H1 (cell line): ENCODE measurements around the gene HSPA12A. TPM values are rescaled to one million over a fixed set of nuclear protein-coding genes. Genes with fewer than 3 reads are reported as not detected.

ENCODE experiments used
- CTCF ChIA-PET: fragments of 300-600 bp; sonication (Branson Sonifier 250); formaldehyde crosslinking; loops from one replicate; lab custom pipeline; 2021; ENCODE audit not compliant: partially characterized antibody; lab: Charles Lee
- POLR2A ChIA-PET: fragments of 300-600 bp; sonication (Branson Sonifier 250); formaldehyde crosslinking; loops from one replicate; lab custom pipeline; 2021; ENCODE audit warnings: inconsistent platforms; ENCODE audit not compliant: partially characterized antibody; lab: Charles Lee
- DNase-seq, 2 experiments: peaks; one replicate each; pipeline versions ENCODE4 v3.0.0 to v3.0.0-alpha.2; 2010 to 2022; ENCODE audit warnings: low spot score in 2 of 2, low read depth in 1 of 2, mixed read lengths in 1 of 2
- FAIRE-seq: peaks from 2 replicates; lab custom pipeline; 2011; peaks lifted over from hg19 to GRCh38; lab: Jason Lieb, UNC
- H2AFZ ChIP-seq: 2 replicates; pipeline ENCODE4 v1.8.1; 2012; ENCODE audit warnings: low read length, inconsistent platforms
- H2AK5ac ChIP-seq: 2 replicates; pipeline ENCODE4 v1.6.1; 2013; ENCODE audit warnings: low read depth, low read length
- H2BK120ac ChIP-seq: replicated peaks from 2 replicates; pipeline ENCODE3; 2013; ENCODE audit warnings: low read depth, low read length, inconsistent platforms
- H2BK12ac ChIP-seq: 2 replicates; pipeline ENCODE4 v1.6.1; 2013; ENCODE audit warnings: low read depth, low read length
- H2BK15ac ChIP-seq: 2 replicates; pipeline ENCODE4 v1.6.1; 2013; ENCODE audit warnings: low read length
- H2BK20ac ChIP-seq: 2 replicates; pipeline ENCODE4 v1.6.1; 2013; ENCODE audit warnings: low read length
- H2BK5ac ChIP-seq: 2 replicates; pipeline ENCODE4 v1.6.1; 2013; ENCODE audit warnings: low read depth, low read length
- H3K14ac ChIP-seq: 2 replicates; pipeline ENCODE4 v1.6.1; 2013; ENCODE audit warnings: inconsistent platforms; ENCODE audit not compliant: insufficient read length
- H3K18ac ChIP-seq: 2 replicates; pipeline ENCODE4 v1.6.1; 2013; ENCODE audit warnings: low read length; ENCODE audit errors: extremely low read depth
- H3K23ac ChIP-seq: 2 replicates; pipeline ENCODE4 v1.6.1; 2013; ENCODE audit warnings: inconsistent platforms; ENCODE audit not compliant: insufficient read length
- H3K23me2 ChIP-seq: 2 replicates; pipeline ENCODE4 v1.6.1; 2013; ENCODE audit warnings: low read depth, low read length
- H3K27ac ChIP-seq: 2 replicates; pipeline ENCODE4 v1.6.1; 2011; ENCODE audit warnings: low read depth, low read length, inconsistent platforms
- H3K27me3 ChIP-seq, 4 experiments: replicated peaks in 1 of 4; 1 replicate in 1 of 4; 2 replicates in 3 of 4; pipeline versions ENCODE4 v1.6.1 to v1.8.1; 2011 to 2013; ENCODE audit warnings: low read length in 3 of 4, mild to moderate bottlenecking in 3 of 4, inconsistent platforms in 2 of 4, mixed read lengths in 2 of 4, moderate library complexity in 1 of 4; ENCODE audit not compliant: control insufficient read depth in 3 of 4, insufficient read depth in 3 of 4; ENCODE audit errors: extremely low read depth in 1 of 4
- H3K36me3 ChIP-seq, 4 experiments: 2 replicates each; pipeline versions ENCODE4 v1.6.1 to v1.8.1; 2011 to 2013; ENCODE audit warnings: mild to moderate bottlenecking in 4 of 4, low read length in 3 of 4, moderate library complexity in 2 of 4, control low read depth in 1 of 4, inconsistent platforms in 1 of 4; ENCODE audit not compliant: insufficient read depth in 4 of 4, control insufficient read depth in 2 of 4
- H3K4ac ChIP-seq: replicated peaks from 2 replicates; pipeline ENCODE3; 2013; ENCODE audit warnings: low read length, low read depth, mixed read lengths, inconsistent platforms; ENCODE audit not compliant: insufficient read length
- H3K4me1 ChIP-seq, 4 experiments: replicated peaks in 1 of 4; 1 replicate in 1 of 4; 2 replicates in 3 of 4; pipeline versions ENCODE4 v1.6.1 to v1.8.1; 2011 to 2013; ENCODE audit warnings: low read length in 3 of 4, inconsistent platforms in 2 of 4, mixed read lengths in 1 of 4; ENCODE audit not compliant: insufficient read depth in 4 of 4, control insufficient read depth in 3 of 4
- H3K4me2 ChIP-seq, 2 experiments: 2 replicates each; pipeline versions ENCODE4 v1.6.1 to v1.8.1; 2011 to 2013; ENCODE audit warnings: low read depth in 2 of 2, low read length in 2 of 2, control low read depth in 1 of 2, inconsistent platforms in 1 of 2, mild to moderate bottlenecking in 1 of 2; ENCODE audit not compliant: insufficient read depth in 1 of 2
- H3K4me3 ChIP-seq, 4 experiments: fragments of 200-600, 300-600 bp in 1 of 4; sonication (generic), shearing (Covaris generic), sonication (Bioruptor Twin) in 1 of 4; 2 replicates each; pipeline versions ENCODE4 v1.5.1 to v1.8.1; 2011 to 2016; ENCODE audit warnings: low read length in 4 of 4, low read depth in 3 of 4, control low read depth in 2 of 4, inconsistent platforms in 2 of 4, mild to moderate bottlenecking in 2 of 4, mixed read lengths in 1 of 4, moderate library complexity in 1 of 4; ENCODE audit not compliant: insufficient read depth in 2 of 4; ENCODE audit errors: extremely low read depth in 1 of 4
- H3K56ac ChIP-seq: replicated peaks from 2 replicates; pipeline ENCODE3; 2013; ENCODE audit warnings: low read depth, mild to moderate bottlenecking, mixed read lengths, low read length, inconsistent platforms; ENCODE audit not compliant: insufficient read length
- H3K79me1 ChIP-seq: 2 replicates; pipeline ENCODE4 v1.6.1; 2013; ENCODE audit warnings: low read depth, low read length, control low read depth
- H3K79me2 ChIP-seq, 2 experiments: 2 replicates each; pipeline versions ENCODE4 v1.6.1 to v1.8.1; 2012 to 2013; ENCODE audit warnings: low read length in 2 of 2, mild to moderate bottlenecking in 2 of 2, inconsistent platforms in 1 of 2; ENCODE audit not compliant: insufficient read depth in 2 of 2, control insufficient read depth in 1 of 2
- H3K9ac ChIP-seq, 4 experiments: replicated peaks in 1 of 4; 1 replicate in 1 of 4; 2 replicates in 3 of 4; pipeline versions ENCODE4 v1.6.1 to v1.8.1; 2011 to 2013; ENCODE audit warnings: low read depth in 3 of 4, low read length in 3 of 4, control low read depth in 2 of 4, mild to moderate bottlenecking in 2 of 4, moderate library complexity in 2 of 4, inconsistent platforms in 1 of 4; ENCODE audit errors: extremely low read depth in 1 of 4
- H3K9me3 ChIP-seq, 2 experiments: 2 replicates each; pipeline versions ENCODE4 v1.6.1 to v1.8.1; 2012 to 2013; ENCODE audit warnings: mild to moderate bottlenecking in 2 of 2, moderate library complexity in 2 of 2, control low read depth in 1 of 2, inconsistent platforms in 1 of 2, low read depth in 1 of 2, low read length in 1 of 2, mixed read lengths in 1 of 2; ENCODE audit not compliant: insufficient read depth in 2 of 2
- H4K20me1 ChIP-seq, 2 experiments: replicated peaks in 1 of 2; 2 replicates each; pipeline versions ENCODE3 to v1.8.1; 2011 to 2013; ENCODE audit warnings: inconsistent platforms in 2 of 2, low read length in 2 of 2, mild to moderate bottlenecking in 1 of 2; ENCODE audit not compliant: insufficient read depth in 2 of 2, control insufficient read depth in 1 of 2
- H4K5ac ChIP-seq: 2 replicates; pipeline ENCODE4 v1.6.1; 2013; ENCODE audit warnings: low read length, low read depth, mixed read lengths, inconsistent platforms; ENCODE audit not compliant: insufficient read length
- H4K8ac ChIP-seq: 2 replicates; pipeline ENCODE4 v1.8.0; 2013; ENCODE audit warnings: mild to moderate bottlenecking, moderate library complexity, low read length, inconsistent platforms; ENCODE audit not compliant: insufficient read depth; ENCODE audit errors: extremely low read depth
- H4K91ac ChIP-seq: replicated peaks from 2 replicates; pipeline ENCODE3; 2013; ENCODE audit warnings: low read length, mixed read lengths, inconsistent platforms; ENCODE audit not compliant: insufficient read length
- ASH2L ChIP-seq: fragments of 200-600, 300-600 bp; sonication (generic); IDR thresholded peaks from one replicate; pipeline ENCODE4 v1.7.1; 2017; ENCODE audit warnings: low read length
- CBX8 ChIP-seq: fragments of 300-800, 300-1000 bp; sonication (generic); IDR thresholded peaks from 2 replicates; pipeline ENCODE4 v1.7.1; 2016; ENCODE audit warnings: low read depth, low read length, borderline replicate concordance
- EZH2 ChIP-seq: fragments of 200-600 bp; sonication (generic); IDR thresholded peaks from 2 replicates; pipeline ENCODE4 v1.7.1; 2012; ENCODE audit warnings: low read depth, mild to moderate bottlenecking, moderate library complexity, low read length, inconsistent platforms; ENCODE audit not compliant: severe bottlenecking
- GTF2F1 ChIP-seq: IDR thresholded peaks from 2 replicates; pipeline ENCODE4 v1.6.1; 2012; ENCODE audit warnings: low read depth, low read length, improper control_type of control experiment, borderline replicate concordance
- RNF2 ChIP-seq: fragments of 200-900, 300-1000 bp; sonication (generic); IDR thresholded peaks from 2 replicates; pipeline ENCODE4 v1.7.1; 2016; ENCODE audit warnings: borderline replicate concordance, low read depth, mild to moderate bottlenecking, antibody characterized with exemption, low read length; ENCODE audit not compliant: poor library complexity, severe bottlenecking; ENCODE audit errors: missing control alignments
- SIRT6 ChIP-seq: IDR thresholded peaks from one replicate; pipeline ENCODE4 v1.7.1; 2012; ENCODE audit warnings: low read length, inconsistent platforms
- SRF ChIP-seq: IDR thresholded peaks from 2 replicates; pipeline ENCODE4 v1.6.1; 2011; ENCODE audit warnings: mild to moderate bottlenecking, low read depth, low read length, moderate library complexity
- SUZ12 ChIP-seq: fragments of 200-600 bp; sonication (generic); IDR thresholded peaks from 2 replicates; pipeline ENCODE4 v1.6.1; 2012; ENCODE audit warnings: mild to moderate bottlenecking, inconsistent platforms, low read length, moderate library complexity, mixed read lengths
- WGBS, 2 experiments: shearing (Covaris generic) in 1 of 2; methylation state at CpG; one replicate each; pipeline versions ENCODE4 v1.1.6 to v1.1.7; 2013 to 2015; ENCODE audit warnings: low lambda C conversion rate in 2 of 2, mixed read lengths in 2 of 2, inconsistent platforms in 1 of 2, low coverage in 1 of 2, missing lambda C conversion rate in 1 of 2; ENCODE audit not compliant: insufficient replicate concordance in 2 of 2, insufficient coverage in 1 of 2, insufficient read length in 1 of 2; ENCODE audit errors: extremely low coverage in 1 of 2, missing lambda C conversion rate in 1 of 2; 5-methylcytosine and 5-hydroxymethylcytosine counted together
- polyA plus RNA-seq, 7 experiments: library from polyadenylated mRNA; depleted of rRNA in 3 of 7; stranded (reverse) in 5 of 7; unstranded in 2 of 7; fragments of >200 nt in 5 of 7; fragments of 200-250 nt in 2 of 7; gene quantifications; 1 replicate in 5 of 7; 2 replicates in 1 of 7; 4 replicates in 1 of 7; pipeline versions ENCODE4 v1.2.1 to v1.2.3, GENCODE V29; 2011 to 2013; ENCODE audit warnings: missing spikeins in 2 of 7, mixed read lengths in 2 of 7
- total RNA-seq: library from RNA; stranded (reverse); fragmentation: NEBNext Ultra II Directional; extraction: Animal tissue kit (Norgen Biotek cat#: 25700); gene quantifications from 2 replicates; pipeline ENCODE4 v1.2.1, GENCODE V29; 2021

Gene HSPA12A
- total and polyA plus RNA-seq, 2 of the 8 experiments (the other 6 are each of a cell fraction or from before 2014, with no cell fraction given), result 3.1 to 6.9 TPM

- Histone ChIP-seq H3K27me3 (peaks cover 15 to 57% (median 44%) of the 10 kb centered on the region in 4 experiments), H4K91ac (no peak overlapping the region), H3K4me1 (peaks cover 0 to 9% (median 3%) of the 10 kb centered on the region in 4 experiments; a peak in 6 of 7 replicates), H3K4ac (no peak overlapping the region), H3K23ac (no peak overlapping the region), H3K56ac (no peak overlapping the region), H3K79me2 (no peaks in the 10 kb centered on the region), H3K9ac (peak overlapping the region in 1 of 4 experiments; percentile 83; a peak in 1 of 7 replicates), H3K27ac (no peak overlapping the region), H4K8ac (no peak overlapping the region; the same call in 1 of the 2 replicates), H2AK5ac (no peak overlapping the region), H2AFZ (0 out of 2 replicates have a peak overlapping the region, but pooled peaks have one; percentile 15), H4K5ac (no peak overlapping the region), H2BK5ac (no peak overlapping the region), H3K36me3 (peaks cover 0 to 5% (median 0%) of the 10 kb centered on the region in 4 experiments; a peak in 1 of 8 replicates), H3K18ac (no peak overlapping the region), H2BK12ac (no peak overlapping the region), H3K23me2 (peaks cover 16% of the 10 kb centered on the region; the same call in 1 of the 2 replicates), H3K9me3 (no peaks in the 10 kb centered on the region), H2BK20ac (no peak overlapping the region), H3K4me2 (peak overlapping the region; percentile 78 to 86), H3K79me1 (no peaks in the 10 kb centered on the region), H3K14ac (no peak overlapping the region), H3K4me3 (peak overlapping the region; percentile 45 to 72 (median 52)), H2BK15ac (no peak overlapping the region), H4K20me1 (peaks cover 2 to 9% of the 10 kb centered on the region in 2 experiments), H2BK120ac (no peak overlapping the region)
- ChIA-PET POLR2A (interaction anchor here (1.0 to 1.6 kb wide), 2 partner anchors 13 to 17 kb away, joined by 3 read pairs; no protein-coding TSS in a partner anchor), CTCF (interaction anchor here (0.7 to 2.3 kb wide), 5 partner anchors 46 to 1862 kb away, joined by 3 to 9 read pairs (median 4); no protein-coding TSS in a partner anchor)
- peak; percentile 74 for TF ChIP-seq RNF2
- TF ChIP-seq EZH2, result peak; percentile 93
- peak; percentile 88 for TF ChIP-seq SUZ12
- peak; percentile 16 for TF ChIP-seq ASH2L
- TF ChIP-seq SRF, result no peak
- TF ChIP-seq SIRT6, result no peak
- no peak for TF ChIP-seq CBX8
- no peak for TF ChIP-seq GTF2F1
- DNase-seq (peak in 1 of 2 experiments; percentile 61), FAIRE-seq (no peak)
- 3% methylated on average over 41 of the region's 93 CpGs; no CpG with 5 or more reads in 1 of the 2 experiments for WGBS, 2 experiments
These were observed 695 bp downstream of the HSPA12A start for GRCh38 chr10:116741391-116742351.
